Right lobe of liver (tissue), 6 donors: ENCODE results near the gene MYH15. TPM values are rescaled to one million over a fixed set of nuclear protein-coding genes. Genes with fewer than 3 reads are reported as not detected.

Source experiments
- ATAC-seq, 4 donors: fragments of 200-7000 bp; cut with Tn5 transposase; one replicate each; pipeline ENCODE4 v1.9.1; 2020; ENCODE audit warnings: mild to moderate bottlenecking in 4 of 4, moderate library complexity in 4 of 4
- DNase-seq, 3 donors: peaks; one replicate each; pipeline ENCODE4 v3.0.0-alpha.2; 2020
- H3K27ac ChIP-seq, 3 donors: fragments of 200-600 bp; one replicate each; pipeline ENCODE4 v1.8.0; 2022
- H3K27me3 ChIP-seq, 2 donors: fragments of 200-600 bp; one replicate each; pipeline ENCODE4 v1.8.0; 2022
- H3K36me3 ChIP-seq, 4 donors: fragments of 200-600 bp; sonication (generic) in 1 of 4; one replicate each; pipeline versions ENCODE4 v1.5.1 to v1.8.0; 2017 to 2022; ENCODE audit warnings: control low read depth in 1 of 4
- H3K4me1 ChIP-seq, 4 donors: fragments of 200-600 bp; sonication (generic) in 1 of 4; one replicate each; pipeline versions ENCODE4 v1.5.1 to v1.8.0; 2017 to 2022; ENCODE audit warnings: control low read depth in 1 of 4
- H3K4me3 ChIP-seq, 3 donors: fragments of 200-600 bp; one replicate each; pipeline ENCODE4 v1.8.0; 2022
- H3K9me3 ChIP-seq, 4 donors: fragments of 200-600 bp; sonication (generic) in 1 of 4; one replicate each; pipeline versions ENCODE4 v1.5.1 to v1.8.0; 2017 to 2022; ENCODE audit warnings: control low read depth in 1 of 4
- CTCF ChIP-seq, 4 donors: fragments of 200-600 bp in 3 of 4; fragments of 450-650 bp in 1 of 4; IDR thresholded peaks; one replicate each; pipeline versions ENCODE4 v1.5.1 to v1.8.0; 2016 to 2022; ENCODE audit warnings: antibody characterized with exemption in 4 of 4, mild to moderate bottlenecking in 2 of 4
- POLR2A ChIP-seq: fragments of 450-650 bp; IDR thresholded peaks from one replicate; pipeline ENCODE4 v1.6.1; 2017; ENCODE audit warnings: antibody characterized with exemption, mild to moderate bottlenecking
- WGBS: methylation state at CpG from one replicate; pipeline ENCODE4 v1.1.6; 2018; ENCODE audit warnings: low coverage, low lambda C conversion rate; ENCODE audit not compliant: insufficient coverage; ENCODE audit errors: missing lambda C conversion rate; 5-methylcytosine and 5-hydroxymethylcytosine counted together
- intact Hi-C, 2 donors: fragments of 100-400 bp; cut with DNase I; formaldehyde crosslinking; loops; one replicate each; pipeline versions ENCODE4 v1.11.2 to v1.14.1; 2022
- total RNA-seq, 6 experiments: library from RNA; depleted of rRNA in 2 of 6; stranded (reverse); fragments of >200 nt in 2 of 6; fragmentation: NEBNext Ultra II Directional in 3 of 6; extraction: Animal tissue kit (Norgen Biotek cat#: 25700) in 3 of 6; gene quantifications; one replicate each; pipeline versions ENCODE4 v1.1.0 to v1.2.4, GENCODE V29; 2016 to 2023
- donor health status: DM: no; HTN: yes; CAD: no.
- donor health status: DM: no; HTN: no; CAD: no.
- donor health status: DM: no; HTN: no; CAD: no.
- donor health status: DM: no; HTN: yes; CAD: no.
- donor health status: DM: no; HTN: yes; CAD: no.

MYH15 gene
- total RNA-seq, 6 experiments from 2014 or later = not detected

- no peak for DNase-seq
- Histone ChIP-seq H3K4me1 (no peaks in the 10 kb centered on the region), H3K27ac (no peak overlapping the region), H3K27me3 (no peaks in the 10 kb centered on the region), H3K36me3 (no peaks in the 10 kb centered on the region), H3K4me3 (no peak overlapping the region), H3K9me3 (peaks cover 0 to 4% (median 0%) of the 10 kb centered on the region in 4 donors)
- 32% methylated on average over 2 of the region's 2 CpGs for WGBS
- intact Hi-C loops = no loop called here
- no peak for ATAC-seq
- TF ChIP-seq POLR2A (no peak), CTCF (IDR thresholded peaks at IDR 0.05) (no peak)
These were observed 68.1 kb downstream of the MYH15 start for GRCh38 chr3:108442281-108442680.

GRCh38 chr3:108441518-108441917, 68.9 kb downstream of the MYH15 start:
- H3K27ac ChIP-seq = no peak overlapping the region
- H3K27me3 ChIP-seq = no peaks in the 10 kb centered on the region
- ATAC-seq (no peak), DNase-seq (no peak)
- TF ChIP-seq CTCF (IDR thresholded peaks at IDR 0.05) = no peak
- no peak for TF ChIP-seq POLR2A
- intact Hi-C loops = no loop called here
- no peaks in the 10 kb centered on the region for H3K4me1 ChIP-seq
- H3K9me3 ChIP-seq = no peaks in the 10 kb centered on the region
- WGBS = 61% methylated on average over 2 of the region's 2 CpGs
- no peaks in the 10 kb centered on the region for H3K36me3 ChIP-seq
- no peak overlapping the region for H3K4me3 ChIP-seq

GRCh38 chr3:108441071-108441507, 69.3 kb downstream of the MYH15 start:
- no peak for ATAC-seq
- 73% methylated on average over 5 of the region's 7 CpGs for WGBS
- DNase-seq = no peak

GRCh38 chr3:108438542-108438941, 71.9 kb downstream of the MYH15 start:
- H3K9me3 ChIP-seq = no peaks in the 10 kb centered on the region
- no peak for DNase-seq

More at GRCh38 chr3:108441071-108441507, 69.3 kb downstream of the MYH15 start:
- Histone ChIP-seq H3K4me3 (no peak overlapping the region), H3K36me3 (no peaks in the 10 kb centered on the region), H3K9me3 (no peaks in the 10 kb centered on the region), H3K27ac (no peak overlapping the region), H3K27me3 (no peaks in the 10 kb centered on the region), H3K4me1 (no peaks in the 10 kb centered on the region)
- intact Hi-C loops = no loop called here
- TF ChIP-seq CTCF (IDR thresholded peaks at IDR 0.05) (no peak), POLR2A (no peak)

More at GRCh38 chr3:108438542-108438941, 71.9 kb downstream of the MYH15 start:
- Histone ChIP-seq H3K36me3 (no peaks in the 10 kb centered on the region), H3K4me1 (no peaks in the 10 kb centered on the region), H3K27ac (no peak overlapping the region), H3K4me3 (no peak overlapping the region), H3K27me3 (no peaks in the 10 kb centered on the region)
- intact Hi-C loops = no loop called here
- ATAC-seq = no peak
- TF ChIP-seq POLR2A (no peak), CTCF (IDR thresholded peaks at IDR 0.05) (no peak)
